Stimulated activated CD8-positive, alpha-beta memory T cell treated with anti-CD3 and anti-CD28 coated beads, Interleukin-2, amount 100 ng/mL, for 48 hours (primary cell): ENCODE results near the gene FTCDNL1.

Experiments
- DNase-seq, 2 donors: peaks; one replicate each; pipeline ENCODE4 v3.0.0-alpha.2; 2020; ENCODE audit warnings: low read depth in 2 of 2

The FTCDNL1 gene

DNA sequence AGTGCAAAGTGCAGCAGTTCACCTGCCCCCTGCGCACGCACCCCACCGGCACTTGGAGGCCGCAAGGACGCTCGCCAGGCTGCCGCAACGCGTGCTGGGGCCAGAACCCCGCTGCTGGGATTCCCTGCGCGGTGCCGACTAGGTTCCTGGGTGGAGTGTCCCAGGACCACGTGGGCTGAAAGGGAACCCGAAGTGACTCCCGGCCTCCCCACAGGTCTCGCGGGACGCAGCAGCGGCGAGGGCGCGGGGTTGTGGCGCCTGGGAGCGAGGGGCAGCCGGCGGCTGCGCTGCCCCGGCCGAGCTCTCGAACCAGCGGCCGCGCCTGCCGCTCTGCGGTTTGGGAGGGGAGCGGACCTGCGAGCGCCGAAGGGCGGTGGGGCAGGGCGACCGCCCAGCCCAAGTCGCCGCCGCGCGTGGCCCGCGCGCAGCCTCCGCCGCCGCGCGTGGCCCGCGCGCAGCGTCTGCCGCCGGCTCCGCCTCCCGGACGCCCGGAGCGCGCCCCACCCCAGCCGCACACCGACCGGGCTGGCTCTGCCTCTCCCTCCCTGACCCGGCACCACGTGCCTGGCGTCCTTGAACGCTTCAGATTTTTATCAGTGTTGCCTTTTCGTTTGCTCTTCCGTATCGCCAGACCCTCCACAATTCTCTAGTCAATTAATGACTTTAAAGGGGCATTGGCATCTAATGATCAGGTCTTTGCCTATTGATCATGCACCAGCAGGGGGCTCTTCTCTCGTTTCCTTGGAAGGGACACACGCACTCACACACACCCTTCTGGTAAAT is at the start of gene FTCDNL1:
FTCDNL1 (minus strand) TSS at position 475 of the 783 bp plus-strand sequence. CDS start 2,230 bp downstream, outside the sequence.
- DNase-seq = peak; percentile 43 to 47

DNA sequence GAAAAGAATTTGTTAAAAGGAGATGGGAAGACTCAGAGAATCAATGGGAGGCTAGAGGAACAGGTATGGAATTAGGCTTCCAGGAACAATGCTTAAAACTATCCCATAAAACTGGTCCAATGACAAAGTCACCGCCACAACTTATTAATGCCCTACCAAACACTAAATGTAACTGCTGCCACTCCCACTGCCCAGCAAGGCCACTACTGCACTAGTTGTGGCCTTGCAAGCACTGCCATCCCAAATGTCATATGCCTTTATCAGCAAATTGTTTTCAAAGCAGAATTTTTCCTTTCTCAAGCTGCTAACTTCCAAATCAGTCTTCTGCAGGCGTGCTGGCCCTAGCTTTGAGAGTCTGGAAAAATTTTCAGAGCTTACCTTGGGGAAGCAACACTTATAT is 45.6 kb upstream of the FTCDNL1 start:
- no peak for DNase-seq

DNA sequence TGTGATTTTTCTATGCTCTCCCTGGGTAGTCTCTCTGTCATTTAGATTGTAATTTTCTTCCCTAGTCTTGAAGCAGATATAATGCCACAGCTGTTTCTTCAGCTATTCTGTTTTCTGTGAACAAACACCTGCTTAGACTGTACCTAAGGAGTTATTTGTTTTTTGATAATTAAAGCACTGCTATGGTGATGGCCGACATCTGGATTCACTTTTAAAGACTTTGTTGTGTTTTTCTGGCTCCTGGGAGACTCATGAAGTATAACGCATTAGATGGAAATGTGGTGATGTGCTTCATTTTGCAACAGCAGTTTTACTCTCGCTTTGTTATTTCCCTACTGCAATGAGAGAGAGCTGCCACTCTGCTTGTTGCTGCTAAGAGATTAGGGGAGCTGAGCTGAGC is 44.4 kb upstream of the FTCDNL1 start:
- DNase-seq = no peak

DNA sequence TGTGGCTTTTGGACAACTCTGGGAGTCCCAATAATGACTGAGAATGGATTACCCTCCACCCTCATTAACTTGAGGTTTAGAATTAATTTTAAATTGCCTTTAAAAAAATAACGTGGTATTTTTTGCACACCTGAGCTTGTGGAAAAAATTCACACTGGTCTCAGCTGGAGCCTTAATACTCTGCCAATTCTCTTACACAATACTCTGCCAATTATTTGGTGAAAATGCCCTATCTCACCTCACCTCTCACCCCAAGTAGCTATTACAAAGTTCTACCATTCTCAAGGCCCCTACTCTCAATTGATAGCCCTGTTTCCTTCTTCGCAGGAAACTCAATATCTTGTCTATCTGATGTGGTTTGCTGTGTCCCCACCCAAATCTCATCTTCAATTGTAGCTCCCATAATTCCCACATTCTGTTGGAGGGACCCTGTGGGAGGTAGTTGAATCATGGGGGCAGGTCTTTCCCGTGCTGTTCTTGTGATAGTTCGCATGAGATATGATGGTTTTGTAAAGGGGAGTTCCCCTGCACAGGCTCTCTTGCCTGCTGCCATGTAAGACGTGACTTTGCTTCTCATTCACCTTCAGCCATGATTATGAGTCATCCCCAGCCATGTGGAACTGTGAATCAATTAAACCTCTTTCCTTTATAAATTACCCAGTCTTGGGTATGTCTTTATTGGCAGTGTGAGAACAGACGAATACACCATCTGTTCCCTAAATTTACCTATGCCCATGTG is 32.7 kb upstream of the FTCDNL1 start:
- DNase-seq = no peak

DNA sequence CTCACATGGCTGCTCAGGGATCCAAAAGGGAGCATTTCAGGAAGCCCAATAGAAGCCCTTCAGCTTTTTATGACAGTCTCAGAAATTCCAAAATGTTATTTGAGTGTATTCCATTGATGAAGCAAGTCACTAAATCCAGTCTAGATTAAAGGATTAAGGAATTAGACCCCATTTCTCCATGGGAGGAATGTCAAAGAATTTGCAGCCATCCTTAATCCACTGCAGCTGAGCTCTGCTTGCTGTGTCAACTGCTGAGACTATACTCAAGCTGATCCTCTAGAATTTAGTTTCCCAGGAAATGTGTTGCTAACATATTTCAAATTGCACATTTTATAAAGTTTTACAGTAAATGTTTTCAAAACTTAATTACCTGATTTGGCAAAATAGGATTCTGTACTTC is 31.7 kb upstream of the FTCDNL1 start:
- DNase-seq = no peak

DNA sequence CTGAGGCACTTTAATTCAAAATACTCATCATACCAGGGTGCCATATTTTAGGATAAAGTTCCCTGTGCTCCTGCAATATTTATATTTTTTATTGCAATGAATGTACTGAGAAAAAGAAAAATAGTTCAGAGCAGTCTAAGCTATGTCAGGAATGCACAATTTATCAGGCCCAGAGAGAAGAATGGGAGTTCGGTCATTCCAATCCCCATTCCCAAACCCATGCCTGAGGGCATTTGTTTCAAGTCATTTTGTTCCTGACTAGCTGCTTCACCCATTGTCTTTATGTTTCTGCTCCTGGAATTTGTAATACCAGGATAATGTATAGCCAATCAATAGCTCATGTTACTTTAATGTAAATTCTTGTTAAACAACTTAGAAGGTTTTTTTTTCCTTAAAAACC is 24.4 kb upstream of the FTCDNL1 start:
- DNase-seq = no peak

DNA sequence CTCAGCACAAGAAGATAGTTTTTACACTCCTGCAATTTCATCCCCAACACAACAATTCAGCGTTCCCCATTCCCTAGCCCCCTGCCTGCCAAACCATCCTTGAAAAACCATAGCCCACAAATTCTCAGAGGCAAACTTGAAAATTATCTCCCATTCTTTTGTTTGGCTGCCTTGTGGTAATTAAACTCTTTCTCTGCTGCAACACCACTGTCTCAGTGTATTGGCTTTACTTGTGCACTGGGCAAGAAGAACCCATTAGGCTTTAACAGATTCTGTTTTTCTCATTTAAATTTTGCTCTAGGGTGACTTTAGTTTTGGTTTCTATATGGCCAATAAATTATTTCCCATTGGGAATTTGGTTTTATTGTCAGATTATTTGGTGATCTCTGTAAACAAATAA is 23.2 kb upstream of the FTCDNL1 start:
- no peak for DNase-seq

DNA sequence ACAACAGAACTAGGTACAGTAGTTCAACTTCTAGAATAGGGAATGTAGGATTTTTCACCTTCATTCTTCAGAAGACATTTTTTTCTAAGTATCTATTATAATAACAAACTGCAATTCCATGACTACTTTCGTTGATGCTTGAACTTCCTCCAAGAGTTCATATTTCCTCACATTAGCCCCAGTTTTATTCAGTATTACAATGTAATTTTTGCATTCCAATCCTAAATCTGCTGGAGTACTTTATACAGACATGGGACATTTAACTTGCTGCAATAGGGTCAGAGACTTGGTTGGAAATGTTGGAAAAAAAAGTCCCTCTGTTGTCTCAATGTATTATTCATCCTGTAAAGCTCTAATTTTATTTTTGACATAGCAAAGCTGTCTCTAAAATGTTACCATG is 19.6 kb upstream of the FTCDNL1 start:
- no peak for DNase-seq

DNA sequence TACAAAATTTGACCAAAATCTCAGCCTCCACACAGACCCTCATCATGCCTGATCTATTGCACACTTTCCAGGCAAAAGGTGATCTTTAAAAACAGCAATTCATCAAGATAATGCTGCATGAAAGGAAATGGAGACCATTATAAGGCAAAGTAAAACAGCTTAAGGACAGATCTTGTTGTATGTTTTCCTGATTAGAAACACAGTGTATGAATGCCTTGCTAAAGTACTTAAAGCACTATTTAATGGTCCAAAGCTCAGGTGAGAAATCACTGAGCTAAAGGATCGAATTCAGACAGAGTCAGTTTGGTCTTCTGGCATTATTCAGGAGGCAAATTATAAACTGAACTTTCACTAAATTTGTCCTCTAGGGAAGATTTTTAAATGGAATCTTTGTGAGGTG is 18.7 kb upstream of the FTCDNL1 start:
- DNase-seq = no peak

DNA sequence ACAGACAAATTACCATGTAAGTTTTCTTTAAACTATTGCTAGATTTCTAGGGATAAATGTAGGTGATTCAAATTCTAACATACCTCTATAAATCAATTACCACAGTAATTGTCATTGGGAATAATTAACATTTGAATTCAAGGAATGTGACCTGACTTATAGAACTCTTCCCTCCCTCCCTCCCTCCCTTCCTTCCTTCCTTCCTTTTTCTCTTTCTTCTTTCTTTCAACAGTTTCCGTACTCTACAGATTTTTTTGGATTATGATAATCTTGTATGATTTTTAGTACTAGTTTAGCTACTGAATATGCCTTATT is 18.2 kb upstream of the FTCDNL1 start:
- DNase-seq = no peak

DNA sequence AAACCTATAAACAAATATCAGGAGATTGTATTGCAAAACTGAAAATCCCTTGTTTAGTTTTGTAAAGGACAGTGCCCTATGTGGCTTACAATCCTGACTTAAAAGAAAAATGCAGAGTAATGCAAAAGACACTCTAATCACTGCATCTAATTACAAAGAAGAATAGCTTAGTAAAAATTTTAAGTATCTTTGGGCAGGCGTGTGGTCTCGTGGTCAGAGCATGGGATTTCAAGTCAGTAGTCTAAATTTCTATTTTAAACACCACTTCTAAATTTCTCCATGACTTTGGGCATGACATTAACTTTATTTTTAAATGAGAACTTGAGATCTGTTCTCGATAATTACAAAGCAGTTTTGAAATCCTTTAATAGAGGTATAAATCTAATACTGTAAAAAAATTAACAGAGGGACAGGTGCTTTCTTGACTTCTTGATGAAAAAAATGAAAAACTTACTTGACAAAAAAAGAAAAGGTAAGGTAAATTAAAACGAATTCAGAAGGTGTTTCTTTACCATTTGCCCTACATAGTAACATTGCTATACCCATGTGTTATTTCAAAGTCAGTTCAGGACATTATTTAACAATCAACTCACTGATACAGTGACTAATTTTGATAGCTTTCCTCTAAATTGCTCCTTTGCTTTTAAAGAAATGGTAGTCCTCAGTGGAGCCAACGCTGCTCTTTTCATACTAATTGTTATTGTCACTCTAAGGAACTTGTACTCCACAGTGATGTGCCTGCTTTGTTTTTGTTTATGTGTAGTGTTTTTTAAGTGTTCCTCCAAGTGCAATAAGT is 17.6 kb upstream of the FTCDNL1 start:
- no peak for DNase-seq

DNA sequence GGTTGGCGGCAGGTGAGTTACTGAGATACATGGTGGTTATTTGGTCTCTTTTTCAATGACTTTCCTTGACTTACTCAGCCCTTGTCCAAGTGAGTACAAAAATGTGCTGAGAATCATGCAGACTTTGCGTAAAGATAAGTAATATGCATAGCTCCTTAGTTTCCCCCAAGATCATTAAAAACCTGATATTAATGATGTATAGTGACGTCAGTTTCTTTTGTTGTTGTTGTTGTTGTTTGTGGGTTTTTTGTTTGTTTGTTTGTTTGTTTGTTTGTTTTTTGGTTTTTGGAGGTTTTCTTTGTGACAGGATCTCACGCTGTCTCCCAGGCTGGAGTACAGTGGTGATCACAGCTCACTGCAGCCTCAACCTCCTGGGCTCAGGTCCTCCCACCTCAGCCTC is 14.9 kb upstream of the FTCDNL1 start:
- no peak for DNase-seq

DNA sequence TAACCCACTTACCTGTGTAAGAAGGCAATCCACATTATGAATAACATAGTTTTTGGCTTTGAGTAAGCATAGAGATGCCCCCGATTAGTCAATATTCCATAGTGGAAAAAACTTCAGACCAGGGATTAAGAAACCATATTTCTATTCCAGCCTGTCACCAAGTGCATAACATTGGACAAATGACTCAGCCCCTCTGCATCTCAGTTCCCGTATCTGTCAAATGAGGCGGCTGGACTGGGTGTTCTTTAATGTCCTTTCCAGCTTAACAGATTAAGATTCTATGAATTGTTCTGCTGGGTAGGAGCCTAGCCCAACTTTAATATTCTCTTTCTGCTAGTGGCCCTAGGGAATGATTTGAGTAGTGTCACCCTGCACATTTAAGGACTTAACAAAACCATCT is 11.8 kb upstream of the FTCDNL1 start:
- no peak for DNase-seq

DNA sequence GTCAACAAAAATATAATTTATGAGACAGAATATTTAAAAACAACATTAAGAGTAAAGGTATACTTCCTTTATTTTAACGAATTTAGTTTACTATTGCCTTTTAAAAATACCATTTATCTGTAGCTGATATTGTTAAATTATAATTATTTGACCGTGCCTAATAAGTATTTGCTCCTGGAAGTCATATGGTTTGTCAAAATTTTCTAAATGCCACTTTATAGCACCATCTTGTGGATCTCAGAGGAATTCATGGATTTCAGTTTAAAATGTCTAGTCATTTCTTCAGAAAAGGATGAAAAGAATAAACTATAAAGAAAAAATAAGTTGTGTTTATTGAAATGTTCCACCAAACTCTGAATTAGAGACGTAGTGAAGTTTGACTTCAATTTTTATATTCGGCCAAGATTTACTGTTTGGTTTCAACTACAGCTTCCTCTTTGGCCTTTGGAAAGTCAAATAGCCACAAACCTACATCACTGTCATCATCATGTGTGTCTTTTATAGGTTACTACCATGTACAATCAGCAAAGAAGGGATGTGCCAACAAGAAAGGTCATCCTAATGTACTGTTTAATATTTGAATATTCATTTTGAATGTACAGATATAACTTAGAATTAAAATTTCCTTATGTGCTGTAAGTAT is 10.3 kb upstream of the FTCDNL1 start:
- no peak for DNase-seq

DNA sequence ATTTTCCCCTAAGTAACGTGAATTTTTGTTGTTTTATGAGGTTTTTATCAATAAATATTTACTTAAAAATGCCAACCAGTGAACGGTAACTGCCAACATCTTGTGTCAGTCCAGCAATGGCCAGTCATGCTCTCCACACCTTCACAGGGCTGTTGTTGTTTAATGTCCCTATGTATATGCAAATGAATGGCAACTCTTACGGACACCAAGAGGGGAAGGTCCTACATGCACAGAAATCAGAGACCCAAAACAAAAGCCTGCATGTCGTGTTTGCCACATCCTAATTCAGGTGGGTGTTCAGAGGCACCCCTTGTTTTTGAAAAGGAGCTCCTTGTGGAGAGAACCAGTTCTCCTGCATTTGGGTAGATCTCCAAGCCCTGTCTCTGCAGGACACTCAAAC is 4.8 kb upstream of the FTCDNL1 start:
- no peak for DNase-seq

DNA sequence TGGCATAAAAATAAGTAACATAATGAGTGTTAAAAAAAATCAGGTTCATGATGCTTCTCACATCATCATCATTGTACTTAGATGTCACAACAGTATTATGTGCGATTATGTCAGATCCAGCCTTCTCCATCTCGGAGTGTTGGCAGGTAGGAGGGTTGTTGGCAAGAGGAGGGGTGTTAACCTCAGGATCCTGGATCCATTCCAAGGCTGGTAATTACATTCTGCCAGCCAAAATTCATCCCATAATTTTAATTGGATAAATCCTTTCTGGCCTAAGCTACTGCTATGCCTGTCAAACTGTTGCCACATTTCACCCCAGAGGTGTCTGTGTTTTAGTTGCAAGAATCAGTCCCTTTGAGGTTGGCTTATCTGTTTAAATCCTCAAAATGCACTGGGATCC is 891 bp upstream of the FTCDNL1 start:
- DNase-seq = no peak

DNA sequence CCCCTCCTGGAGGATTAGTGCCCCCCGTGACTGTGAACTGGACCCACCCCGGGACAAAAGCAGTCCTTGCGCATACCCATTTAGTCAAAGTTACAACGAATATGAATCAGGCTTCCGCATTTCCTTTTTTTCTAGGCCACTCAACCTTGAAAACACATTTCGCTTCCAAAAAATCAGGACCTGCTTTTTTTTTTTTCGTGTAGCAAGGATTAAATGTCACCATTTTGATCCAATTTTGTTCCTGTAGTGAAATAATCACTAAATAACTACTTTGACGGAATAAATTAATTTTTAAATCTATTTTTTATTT is 464 bp upstream of the FTCDNL1 start:
- no peak for DNase-seq

DNA sequence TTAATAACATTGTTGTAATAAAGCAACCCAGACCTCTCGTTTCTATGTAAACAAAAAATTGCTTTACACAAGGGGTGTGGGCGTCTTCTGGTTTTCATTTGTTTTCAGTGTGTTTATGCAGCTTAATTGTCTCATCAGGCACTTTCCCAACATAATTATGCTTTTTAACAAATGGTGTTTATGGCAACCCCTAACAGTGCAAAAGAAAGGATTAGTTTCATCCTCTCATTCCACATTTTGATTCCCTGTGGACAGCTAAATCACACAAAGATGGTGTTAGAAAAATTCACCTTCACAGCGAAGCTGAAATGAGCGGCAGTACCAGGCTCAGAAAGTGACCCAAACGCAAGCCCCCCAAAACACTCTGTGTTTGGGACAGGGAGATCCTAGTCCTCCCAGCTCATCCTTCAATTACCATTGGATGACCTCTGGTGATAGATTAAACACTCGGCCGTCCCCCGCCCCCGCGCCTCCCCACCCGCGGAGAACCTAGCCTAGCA is 724 bp downstream of the FTCDNL1 start:
- DNase-seq = no peak

DNA sequence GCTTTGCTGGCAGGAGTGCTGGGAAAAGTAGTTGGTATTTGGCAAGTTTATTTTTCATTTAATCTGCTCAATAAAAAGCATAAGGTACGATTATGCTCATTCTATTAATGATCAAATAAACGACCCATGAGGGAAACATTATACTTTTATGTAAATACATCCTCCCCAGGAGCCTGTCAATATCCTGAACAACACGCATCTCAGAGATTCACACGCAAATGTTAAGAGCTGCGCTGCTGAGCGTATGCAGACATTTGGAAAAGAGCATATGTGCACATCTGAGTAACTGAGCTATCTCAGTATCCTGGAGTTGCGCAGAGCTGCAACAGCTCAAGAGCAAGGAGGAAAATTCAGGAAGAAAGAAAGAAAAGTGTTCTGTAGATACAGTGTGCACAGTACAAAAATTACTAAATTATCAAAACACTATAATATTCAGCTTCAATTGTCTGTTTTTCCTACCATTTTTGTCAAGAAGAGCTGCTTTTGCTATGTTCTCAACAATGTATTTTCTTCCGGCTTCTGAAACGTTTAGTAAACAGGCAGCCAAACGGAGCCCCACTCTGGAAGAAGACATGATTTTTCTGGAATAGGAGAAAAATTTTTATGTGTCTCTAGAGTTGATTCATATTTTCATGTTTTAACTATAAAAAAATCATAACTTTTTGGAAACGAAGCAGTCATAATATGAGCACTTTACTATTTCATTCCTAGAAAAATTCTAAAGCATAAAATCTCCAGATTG is 2.4 kb downstream of the FTCDNL1 start:
- no peak for DNase-seq

DNA sequence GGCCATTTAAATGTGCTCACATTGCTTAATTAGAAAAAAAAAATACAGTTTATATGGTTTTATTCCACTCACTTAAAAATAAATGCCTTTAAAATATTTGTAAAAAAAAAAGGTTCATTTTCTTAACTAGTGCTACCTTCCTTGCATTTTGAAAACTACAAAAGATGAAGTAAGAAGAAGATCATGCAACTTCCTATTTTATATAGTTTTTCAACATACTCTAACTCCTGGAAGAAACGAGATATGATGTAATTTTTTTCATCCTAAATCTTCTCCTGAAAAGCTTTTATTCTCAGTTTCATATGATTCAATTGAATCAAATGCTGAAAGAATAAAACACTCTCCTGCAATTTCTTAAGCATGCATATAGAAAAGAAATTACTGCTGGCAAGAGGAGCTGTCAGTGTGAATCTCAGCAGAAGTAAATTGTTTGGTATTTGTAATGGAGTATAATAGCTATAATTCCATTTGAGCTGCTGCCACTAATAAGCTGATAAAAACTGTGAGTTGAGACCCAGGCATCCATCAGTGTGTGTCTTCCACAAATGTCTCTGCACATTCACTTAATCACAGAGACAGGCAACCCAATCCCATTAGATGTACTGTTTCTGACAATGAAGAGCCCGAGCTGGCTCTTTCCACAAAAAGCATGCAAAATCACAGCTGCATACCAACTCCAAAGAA is 3.7 kb downstream of the FTCDNL1 start:
- DNase-seq = no peak
